Testis (tissue), 3 donors: Measurements from ENCODE around the gene SPAG4. TPM values are rescaled to one million over a fixed set of nuclear protein-coding genes. Genes with fewer than 3 reads are reported as not detected.

Experiments
- DNase-seq: peaks from one replicate; pipeline ENCODE4 v3.0.0-alpha.2; 2019
- H3K27ac ChIP-seq, 2 donors: fragments of 200-600 bp; sonication (generic); one replicate each; pipeline ENCODE4 v1.5.1; 2019
- H3K27me3 ChIP-seq: fragments of 200-600 bp; sonication (generic); one replicate; pipeline ENCODE4 v1.5.1; 2019
- H3K36me3 ChIP-seq: fragments of 200-600 bp; sonication (generic); one replicate; pipeline ENCODE4 v1.5.1; 2017; ENCODE audit warnings: low read depth; ENCODE audit errors: missing control alignments
- H3K4me1 ChIP-seq: fragments of 200-600 bp; sonication (generic); one replicate; pipeline ENCODE4 v1.5.1; 2019
- H3K4me3 ChIP-seq, 2 donors: fragments of 200-600 bp; sonication (generic); one replicate each; pipeline ENCODE4 v1.5.1; 2017 to 2019
- H3K9me3 ChIP-seq: fragments of 200-600 bp; sonication (generic); one replicate; pipeline ENCODE4 v1.5.1; 2017
- POLR2A ChIP-seq: fragments of 450-650 bp; IDR thresholded peaks from one replicate; pipeline ENCODE4 v1.6.1; 2017; ENCODE audit warnings: antibody characterized with exemption, mild to moderate bottlenecking, moderate library complexity
- WGBS, 2 donors: methylation state at CpG; one replicate each; pipeline ENCODE4 v1.1.5; 2018; 5-methylcytosine and 5-hydroxymethylcytosine counted together
- intact Hi-C: fragments of 100-400 bp; cut with DNase I; formaldehyde crosslinking; loops from one replicate; pipeline ENCODE4 v1.15.1; 2023; ENCODE audit warnings: low total_unique reads
- polyA plus RNA-seq: library from polyadenylated mRNA; stranded (reverse); fragments of 350-450 nt; fragmentation: Illumina TruSeq; extraction: RNeasy Lipid Tissue Mini Kit (QIAGEN cat#74804); gene quantifications from one replicate; pipeline ENCODE4 v1.2.3, GENCODE V29; 2014; ENCODE audit warnings: low read depth, low replicate concordance; ENCODE audit not compliant: insufficient read depth
- total RNA-seq, 2 donors: library from RNA; depleted of rRNA; stranded (reverse); fragments of >200 nt; gene quantifications; one replicate each; pipeline ENCODE4 v1.2.3, GENCODE V29; 2016
- TF ChIP-seq, protein P1 (sequence below), 3 experiments: fragments of 450-650 bp in 2 of 3; fragments of 200-600 bp in 1 of 3; sonication (generic) in 1 of 3; IDR thresholded peaks; one replicate each; pipeline ENCODE4 v1.5.1; 2016 to 2019; ENCODE audit warnings: antibody characterized with exemption in 3 of 3, mild to moderate bottlenecking in 2 of 3, moderate library complexity in 1 of 3

The SPAG4 gene
- total and polyA plus RNA-seq, 3 donors from 2014 or later, result 21.6 to 49.0 (median 39.0) TPM

DNA sequence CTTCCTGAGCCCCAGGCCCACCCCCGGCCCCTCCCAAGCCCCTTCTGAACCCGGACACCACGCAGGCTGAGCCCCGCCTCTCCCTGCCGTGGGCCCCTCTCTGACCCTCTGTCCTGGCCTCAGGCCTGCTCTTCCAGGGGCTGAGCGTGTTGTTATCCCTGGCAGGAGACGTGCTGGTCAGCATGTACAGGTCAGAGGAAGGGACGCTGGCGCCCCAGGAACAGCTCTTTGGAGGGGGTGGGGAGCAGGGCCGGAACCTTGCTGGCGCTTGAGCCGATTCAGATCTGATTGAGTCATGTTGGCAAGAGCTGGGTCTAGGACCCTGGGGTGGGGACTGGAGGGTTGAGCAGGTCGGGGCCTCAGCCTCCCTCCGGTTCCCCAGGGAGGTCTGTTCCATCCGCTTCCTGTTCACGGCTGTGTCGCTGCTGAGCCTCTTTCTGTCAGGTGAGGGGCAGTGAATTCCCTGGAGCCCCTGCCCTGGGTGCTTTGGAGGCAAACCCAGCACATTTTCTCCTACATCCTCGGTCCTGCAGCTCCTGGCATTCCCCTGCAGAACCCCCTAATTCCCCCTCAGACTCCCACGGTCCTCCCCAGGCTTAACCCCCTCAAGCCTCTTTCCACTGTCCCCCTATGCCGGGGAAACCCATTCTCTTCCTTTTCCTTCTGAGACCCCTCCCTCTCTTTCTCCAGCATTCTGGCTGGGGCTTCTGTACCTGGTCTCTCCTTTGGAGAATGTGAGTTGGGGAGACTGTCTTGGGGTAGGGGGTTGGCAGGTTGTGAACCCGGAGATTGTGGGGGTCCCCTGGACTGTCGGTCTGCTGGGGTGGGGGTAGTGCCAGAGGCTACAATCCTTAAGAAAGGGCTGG is 2.0 kb downstream of the SPAG4 start:
- WGBS, 2 donors, result 3 to 10% methylated on average over 18 to 22 of the region's 22 CpGs
- Histone ChIP-seq H3K4me3 (peak overlapping the region; percentile 58 to 69), H3K9me3 (no peaks in the 10 kb centered on the region), H3K27me3 (no peaks in the 10 kb centered on the region), H3K4me1 (peaks cover 24% of the 10 kb centered on the region), H3K27ac (peak overlapping the region; percentile 83 to 93), H3K36me3 (no peaks in the 10 kb centered on the region)
- TF ChIP-seq, protein P1, sequence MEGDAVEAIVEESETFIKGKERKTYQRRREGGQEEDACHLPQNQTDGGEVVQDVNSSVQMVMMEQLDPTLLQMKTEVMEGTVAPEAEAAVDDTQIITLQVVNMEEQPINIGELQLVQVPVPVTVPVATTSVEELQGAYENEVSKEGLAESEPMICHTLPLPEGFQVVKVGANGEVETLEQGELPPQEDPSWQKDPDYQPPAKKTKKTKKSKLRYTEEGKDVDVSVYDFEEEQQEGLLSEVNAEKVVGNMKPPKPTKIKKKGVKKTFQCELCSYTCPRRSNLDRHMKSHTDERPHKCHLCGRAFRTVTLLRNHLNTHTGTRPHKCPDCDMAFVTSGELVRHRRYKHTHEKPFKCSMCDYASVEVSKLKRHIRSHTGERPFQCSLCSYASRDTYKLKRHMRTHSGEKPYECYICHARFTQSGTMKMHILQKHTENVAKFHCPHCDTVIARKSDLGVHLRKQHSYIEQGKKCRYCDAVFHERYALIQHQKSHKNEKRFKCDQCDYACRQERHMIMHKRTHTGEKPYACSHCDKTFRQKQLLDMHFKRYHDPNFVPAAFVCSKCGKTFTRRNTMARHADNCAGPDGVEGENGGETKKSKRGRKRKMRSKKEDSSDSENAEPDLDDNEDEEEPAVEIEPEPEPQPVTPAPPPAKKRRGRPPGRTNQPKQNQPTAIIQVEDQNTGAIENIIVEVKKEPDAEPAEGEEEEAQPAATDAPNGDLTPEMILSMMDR (IDR thresholded peaks at IDR 0.05), result peak; percentile 11 to 28 (median 19)
- no peak for TF ChIP-seq POLR2A
- intact Hi-C loops, result no loop called here
- peak; percentile 54 for DNase-seq

DNA sequence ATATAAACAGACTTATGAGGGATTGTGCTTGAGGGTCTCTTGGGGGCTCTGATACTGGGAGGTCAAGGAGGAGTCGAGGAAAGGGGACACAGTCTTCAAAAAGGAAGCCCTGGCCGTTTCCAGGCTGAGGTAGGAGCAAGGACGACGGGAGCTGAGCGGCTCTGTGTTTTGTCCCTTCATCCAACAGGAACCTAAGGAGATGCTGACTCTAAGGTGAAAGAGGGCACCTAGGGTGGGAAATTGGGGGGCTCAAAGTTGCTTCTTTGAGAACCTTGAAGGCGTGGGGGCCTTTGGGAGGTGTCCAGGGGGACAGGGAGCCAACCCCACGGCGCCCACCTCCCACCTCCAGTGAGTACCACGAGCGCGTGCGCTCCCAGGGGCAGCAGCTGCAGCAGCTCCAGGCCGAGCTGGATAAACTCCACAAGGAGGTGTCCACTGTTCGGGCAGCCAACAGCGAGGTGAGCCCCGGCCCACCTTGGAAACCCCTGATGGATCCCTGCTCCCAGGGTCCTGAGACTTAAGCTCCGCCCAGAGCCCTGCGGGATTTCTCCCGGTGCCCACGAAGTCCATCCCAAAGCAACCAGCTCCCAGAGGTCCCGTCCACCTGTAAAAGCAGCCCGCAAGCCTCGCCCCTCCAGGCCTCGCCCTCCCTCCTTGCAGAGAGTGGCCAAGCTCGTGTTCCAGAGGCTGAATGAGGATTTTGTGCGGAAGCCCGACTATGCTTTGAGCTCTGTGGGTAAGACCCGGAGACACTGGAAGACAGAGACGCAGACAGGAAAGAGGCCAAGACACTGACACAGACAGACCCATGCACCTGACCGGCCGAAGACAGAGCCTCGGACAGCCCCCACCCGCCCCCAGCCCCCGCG is 2.9 kb downstream of the SPAG4 start:
- no peaks in the 10 kb centered on the region for H3K9me3 ChIP-seq
- peaks cover 24% of the 10 kb centered on the region for H3K4me1 ChIP-seq
- TF ChIP-seq POLR2A, result no peak
- TF ChIP-seq, protein P1 (IDR thresholded peaks at IDR 0.05), result no peak
- peak overlapping the region; percentile 34 to 54 for H3K4me3 ChIP-seq
- 4 to 6% methylated on average over 7 to 31 of the region's 35 CpGs for WGBS, 2 donors
- intact Hi-C loops, result no loop called here
- no peaks in the 10 kb centered on the region for H3K27me3 ChIP-seq
- H3K27ac ChIP-seq, result peak overlapping the region in 1 of 2 donors; percentile 55
- no peak for DNase-seq
- H3K36me3 ChIP-seq, result no peaks in the 10 kb centered on the region

DNA sequence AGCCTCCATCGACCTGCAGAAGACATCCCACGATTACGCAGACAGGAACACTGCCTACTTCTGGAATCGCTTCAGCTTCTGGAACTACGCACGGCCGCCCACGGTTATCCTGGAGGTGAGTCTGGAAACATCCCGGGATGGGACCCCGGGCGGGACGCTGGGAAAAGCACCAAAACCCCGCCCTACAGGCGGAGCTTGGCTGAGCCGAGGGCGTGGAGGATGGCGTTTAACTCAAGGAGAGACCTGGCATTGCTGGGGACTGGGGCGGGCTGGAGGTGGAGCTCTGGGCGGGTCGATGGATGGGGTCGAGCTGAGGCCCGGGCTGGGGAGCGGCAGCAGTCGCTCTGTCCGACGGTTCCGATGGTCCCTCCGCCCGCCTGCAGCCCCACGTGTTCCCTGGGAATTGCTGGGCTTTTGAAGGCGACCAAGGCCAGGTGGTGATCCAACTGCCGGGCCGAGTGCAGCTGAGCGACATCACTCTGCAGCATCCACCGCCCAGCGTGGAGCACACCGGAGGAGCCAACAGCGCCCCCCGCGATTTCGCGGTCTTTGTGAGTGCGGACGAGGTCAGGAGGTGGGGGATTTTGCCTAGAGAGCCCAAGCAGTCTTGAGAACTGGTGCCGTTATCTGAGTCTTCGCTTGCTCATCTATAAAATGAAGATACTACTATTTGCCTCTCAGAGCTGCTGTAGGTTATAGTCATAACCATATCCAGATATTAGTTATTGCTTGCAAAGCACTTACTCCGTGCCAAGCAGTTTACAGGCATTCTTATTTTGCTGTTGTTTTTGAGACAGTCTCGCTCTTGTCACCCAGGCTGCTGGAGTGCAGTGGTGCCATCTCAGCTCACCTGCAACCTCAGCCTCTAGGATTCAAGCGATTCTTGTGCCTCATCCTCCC is 3.8 kb downstream of the SPAG4 start:
- peak; percentile 73 for DNase-seq
- H3K4me1 ChIP-seq, result peaks cover 24% of the 10 kb centered on the region
- no peaks in the 10 kb centered on the region for H3K27me3 ChIP-seq
- no peaks in the 10 kb centered on the region for H3K9me3 ChIP-seq
- intact Hi-C loops, result no loop called here
- H3K4me3 ChIP-seq, result peak overlapping the region; percentile 34 to 54
- whole genome bisulfite sequencing, 2 donors, result 5 to 7% methylated on average over 32 to 47 of the region's 49 CpGs
- H3K27ac ChIP-seq, result no peak overlapping the region
- H3K36me3 ChIP-seq, result no peaks in the 10 kb centered on the region
- no peak for TF ChIP-seq POLR2A
- TF ChIP-seq, protein P1 (IDR thresholded peaks at IDR 0.05), result no peak

DNA sequence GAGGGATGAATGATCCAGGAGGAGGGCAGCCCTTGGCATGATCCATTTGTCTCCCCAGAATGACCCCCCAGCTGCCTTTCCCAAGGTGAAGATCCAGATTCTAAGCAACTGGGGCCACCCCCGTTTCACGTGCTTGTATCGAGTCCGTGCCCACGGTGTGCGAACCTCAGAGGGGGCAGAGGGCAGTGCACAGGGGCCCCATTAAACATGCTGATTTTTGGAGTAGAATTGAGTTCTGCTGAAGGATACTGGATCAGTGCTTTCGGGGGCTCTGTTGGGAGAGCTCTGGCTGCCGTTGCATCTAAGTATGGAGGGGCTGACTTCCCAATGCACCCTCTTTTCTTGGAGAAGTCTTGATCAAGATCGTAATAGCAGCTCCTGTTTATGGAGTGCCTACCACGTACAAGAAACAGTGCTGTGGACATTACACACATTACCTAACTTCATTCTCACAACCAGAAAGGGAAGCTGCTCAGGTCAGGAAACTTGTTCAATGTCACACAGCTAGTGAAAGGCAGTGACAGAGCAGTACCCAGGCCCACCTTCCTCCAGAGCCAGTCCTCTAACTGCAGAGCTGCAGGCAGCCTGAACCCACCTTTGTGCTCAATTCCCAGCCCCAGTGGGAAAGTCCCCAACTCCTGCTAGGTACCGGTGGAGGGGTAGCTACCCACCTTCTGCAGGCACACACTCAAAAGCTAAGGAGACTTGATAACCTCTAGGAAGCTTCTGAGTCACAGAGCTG is 5.4 kb downstream of the SPAG4 start:
- no peaks in the 10 kb centered on the region for H3K9me3 ChIP-seq
- TF ChIP-seq, protein P1 (IDR thresholded peaks at IDR 0.05), result no peak
- TF ChIP-seq POLR2A, result no peak
- 80 to 85% methylated on average over 10 to 11 of the region's 11 CpGs for WGBS, 2 donors
- no peaks in the 10 kb centered on the region for H3K27me3 ChIP-seq
- intact Hi-C loops, result no loop called here
- H3K4me3 ChIP-seq, result no peak overlapping the region
- no peak for DNase-seq
- no peaks in the 10 kb centered on the region for H3K36me3 ChIP-seq
- H3K4me1 ChIP-seq, result peaks cover 24% of the 10 kb centered on the region
- no peak overlapping the region for H3K27ac ChIP-seq
